Prostate gland (tissue), 2 donors: Measurements from ENCODE around the gene C4A.

Experiments
- POLR2A ChIP-seq: fragments of 450-650 bp; IDR thresholded peaks from one replicate; pipeline ENCODE4 v1.6.1; 2016; ENCODE audit warnings: antibody characterized with exemption, mild to moderate bottlenecking
- POLR2AphosphoS5 ChIP-seq: sonication (generic); formaldehyde crosslinking; IDR thresholded peaks from one replicate; pipeline ENCODE4 v1.6.1; 2017; ENCODE audit warnings: antibody characterized with exemption
- TF ChIP-seq, protein P1 (sequence below), 4 experiments: fragments of 200-600 bp in 2 of 4; fragments of 450-650 bp in 2 of 4; sonication (generic) in 2 of 4; IDR thresholded peaks; 1 replicate in 3 of 4; 2 replicates in 1 of 4; pipeline ENCODE4 v1.5.1; 2016 to 2019; ENCODE audit warnings: antibody characterized with exemption in 4 of 4, mild to moderate bottlenecking in 2 of 4, moderate library complexity in 2 of 4

DNA sequence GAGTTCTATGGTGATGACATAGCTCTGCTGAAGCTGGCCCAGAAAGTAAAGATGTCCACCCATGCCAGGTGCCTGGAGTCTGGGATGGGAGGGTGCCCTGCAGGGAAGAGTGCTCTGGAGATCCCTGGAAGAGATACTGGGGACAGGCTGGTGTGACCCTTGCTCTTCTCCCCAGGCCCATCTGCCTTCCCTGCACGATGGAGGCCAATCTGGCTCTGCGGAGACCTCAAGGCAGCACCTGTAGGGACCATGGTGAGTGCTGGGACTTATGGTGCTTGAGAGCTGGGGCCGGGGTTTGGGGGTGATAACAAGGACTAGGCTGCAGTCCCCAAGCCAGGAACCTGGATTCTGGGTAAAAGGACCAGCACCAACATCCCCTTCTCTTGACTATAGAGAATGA, 38.1 kb upstream of the C4A start:
- TF ChIP-seq, protein P1, sequence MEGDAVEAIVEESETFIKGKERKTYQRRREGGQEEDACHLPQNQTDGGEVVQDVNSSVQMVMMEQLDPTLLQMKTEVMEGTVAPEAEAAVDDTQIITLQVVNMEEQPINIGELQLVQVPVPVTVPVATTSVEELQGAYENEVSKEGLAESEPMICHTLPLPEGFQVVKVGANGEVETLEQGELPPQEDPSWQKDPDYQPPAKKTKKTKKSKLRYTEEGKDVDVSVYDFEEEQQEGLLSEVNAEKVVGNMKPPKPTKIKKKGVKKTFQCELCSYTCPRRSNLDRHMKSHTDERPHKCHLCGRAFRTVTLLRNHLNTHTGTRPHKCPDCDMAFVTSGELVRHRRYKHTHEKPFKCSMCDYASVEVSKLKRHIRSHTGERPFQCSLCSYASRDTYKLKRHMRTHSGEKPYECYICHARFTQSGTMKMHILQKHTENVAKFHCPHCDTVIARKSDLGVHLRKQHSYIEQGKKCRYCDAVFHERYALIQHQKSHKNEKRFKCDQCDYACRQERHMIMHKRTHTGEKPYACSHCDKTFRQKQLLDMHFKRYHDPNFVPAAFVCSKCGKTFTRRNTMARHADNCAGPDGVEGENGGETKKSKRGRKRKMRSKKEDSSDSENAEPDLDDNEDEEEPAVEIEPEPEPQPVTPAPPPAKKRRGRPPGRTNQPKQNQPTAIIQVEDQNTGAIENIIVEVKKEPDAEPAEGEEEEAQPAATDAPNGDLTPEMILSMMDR (IDR thresholded peaks at IDR 0.05) = no peak
- TF ChIP-seq POLR2A (no peak), POLR2AphosphoS5 (no peak)
